ENCODE data around the gene STK4.

STK4 gene

DNA sequence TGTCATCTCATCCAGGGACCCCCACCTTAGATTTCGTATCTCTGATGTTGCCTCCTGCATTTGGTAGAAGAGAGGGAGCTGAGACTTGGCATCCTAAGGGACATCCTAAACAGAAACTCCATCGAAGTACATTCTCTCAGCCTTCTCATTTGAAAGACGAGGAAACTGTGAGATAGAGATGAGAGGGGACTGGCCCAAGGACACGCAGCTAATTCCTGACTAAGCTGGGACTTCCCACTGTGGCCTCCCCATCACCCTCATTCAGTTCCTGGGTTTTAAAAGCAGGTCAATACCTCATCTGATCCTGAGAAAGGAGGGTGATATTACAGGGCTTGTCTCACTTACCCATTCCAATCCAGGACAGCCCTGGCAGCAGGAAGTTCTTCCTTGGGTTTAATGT, 149.5 kb downstream of the STK4 start:
- no peak for DNase-seq

GRCh38 chr20:45117581-45117980, 151.3 kb downstream of the STK4 start:
- no peak for DNase-seq

DNA sequence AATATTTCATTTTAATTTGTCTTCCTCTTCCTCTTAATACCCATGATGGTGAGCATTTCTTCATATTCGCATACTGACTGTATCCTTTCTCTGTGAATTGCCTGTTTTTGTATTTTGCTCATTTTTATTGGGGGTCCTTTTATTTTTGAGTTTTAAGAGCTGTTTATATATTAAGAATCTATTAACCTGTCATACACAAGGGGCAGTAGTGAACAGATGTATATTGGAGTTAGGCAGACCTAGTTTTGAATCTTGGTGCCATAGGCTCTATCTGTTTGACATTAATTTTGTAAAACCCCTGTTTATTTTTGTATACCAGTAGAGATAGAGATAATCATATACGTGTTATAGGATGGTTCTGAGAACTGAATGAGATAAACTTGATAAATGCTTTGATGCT, 151.7 kb downstream of the STK4 start:
- DNase-seq, result no peak

DNA sequence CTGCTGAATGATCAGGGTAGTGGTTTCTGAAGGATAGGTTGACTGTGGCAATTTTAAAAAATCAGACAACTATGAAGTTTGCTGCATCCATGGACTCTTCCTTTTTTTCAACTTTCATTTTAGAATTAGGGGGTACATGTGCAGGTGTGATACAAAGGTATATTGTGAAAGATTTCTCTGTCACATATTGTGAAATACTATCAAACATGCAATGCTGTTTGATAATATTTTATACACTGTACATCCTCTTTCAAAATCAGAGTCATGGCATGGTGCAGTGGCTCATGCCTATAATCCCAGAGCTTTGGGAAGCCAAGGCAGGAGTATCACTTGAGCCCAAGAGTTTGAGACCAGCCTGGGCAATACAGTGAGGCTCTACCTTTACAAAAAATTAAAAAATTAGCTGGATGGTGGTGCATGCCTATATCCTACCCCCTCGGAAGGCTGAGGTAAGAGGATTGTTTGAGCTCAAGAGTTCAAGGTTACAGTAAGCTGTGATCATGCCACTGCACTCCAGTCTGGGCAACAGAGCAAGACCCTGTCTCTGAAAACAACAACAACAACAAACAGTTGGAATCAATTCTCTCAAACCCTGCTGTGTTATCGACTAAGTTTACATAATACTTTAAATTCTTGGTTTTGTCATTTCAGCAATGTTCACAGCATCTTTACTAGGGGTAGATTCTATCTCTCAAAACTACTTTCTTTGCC, 153.4 kb downstream of the STK4 start:
- no peak for DNase-seq

DNA sequence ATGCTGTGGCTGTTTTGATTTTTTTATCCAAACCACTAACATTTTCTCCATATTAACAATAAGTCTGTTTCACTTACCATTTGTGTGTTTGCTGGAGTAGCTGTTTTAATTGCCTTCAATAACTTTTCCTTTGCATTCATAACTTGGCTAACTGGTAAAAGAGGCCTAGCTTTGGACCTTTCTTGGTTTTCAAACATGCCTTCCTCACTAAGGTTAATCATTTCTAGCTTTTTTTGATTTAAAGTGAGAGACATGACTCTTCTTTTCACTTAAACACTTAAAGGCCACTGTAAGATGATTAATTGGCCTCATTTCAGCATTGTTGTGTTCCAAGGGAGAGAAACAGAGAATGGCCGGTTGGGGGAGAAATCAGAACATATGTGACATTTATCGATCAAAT, 155.1 kb downstream of the STK4 start:
- DNase-seq, result no peak

- no peak for DNase-seq
Measured at GRCh38 chr20:45124365-45124764, 158.1 kb downstream of the STK4 start, which contains the start of gene WFDC12. Gene WFDC12 (minus strand): TSS chr20:45124465. CDS start chr20:45124447, 18 bp downstream.

- DNase-seq, result no peak
Measured at GRCh38 chr20:45128099-45128498, 161.8 kb downstream of the STK4 start.

Measured in NCI-H510A (cell line).